HG03342 (cell line): ENCODE measurements around the gene CHD6.

Experiments
- ATAC-seq: cut with Tn5 transposase; IDR thresholded peaks from one replicate; pipeline ENCODE4 v1.9.1; 2021; ENCODE audit warnings: mild to moderate bottlenecking, moderate library complexity; ENCODE audit not compliant: unreplicated experiment

Gene CHD6

GRCh38 chr20:41371371-41371770 is 246.8 kb downstream of the CHD6 start:
- no peak for ATAC-seq

DNA sequence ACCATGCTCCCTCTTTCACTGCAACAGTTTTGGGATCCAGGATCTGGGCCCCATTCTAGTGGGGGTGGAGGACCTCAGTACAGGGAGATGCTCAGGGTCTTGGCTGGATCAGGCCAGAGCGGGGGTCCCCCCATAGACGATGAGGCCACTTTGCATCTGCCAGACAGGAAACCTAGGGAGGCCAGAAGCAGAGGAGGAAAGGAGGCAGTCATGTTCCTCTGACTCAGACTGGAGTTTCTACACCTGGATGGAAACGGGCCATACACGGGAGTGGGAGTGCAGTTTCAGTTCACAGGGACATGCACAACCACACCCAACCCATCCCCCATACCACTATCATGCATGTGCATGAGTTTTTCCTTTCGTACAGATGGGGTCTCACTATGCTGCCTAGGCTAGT is 248.0 kb downstream of the CHD6 start:
- ATAC-seq, result no peak

- ATAC-seq, result no peak
Measured at GRCh38 chr20:41369673-41370072, 248.5 kb downstream of the CHD6 start.

DNA sequence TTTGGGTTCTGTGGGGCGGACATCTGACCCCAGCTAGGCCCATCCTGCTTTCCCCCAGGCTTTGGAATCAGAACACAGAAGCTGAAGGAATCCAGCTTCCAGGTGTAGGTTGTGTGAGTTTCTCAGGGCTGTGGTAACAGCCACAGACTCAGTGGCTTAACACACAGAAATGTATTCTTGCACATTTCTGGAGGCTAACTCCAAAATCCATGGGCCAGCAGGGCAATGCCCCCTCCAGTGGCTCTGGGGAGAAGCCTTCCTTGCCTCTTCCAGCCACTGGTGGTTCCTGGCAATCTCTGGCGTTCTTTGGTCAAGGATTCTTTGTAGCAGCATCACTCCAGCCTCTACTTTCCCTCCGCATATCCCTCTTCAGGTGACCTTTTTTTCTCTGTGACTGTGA is 250.2 kb downstream of the CHD6 start:
- ATAC-seq, result no peak

DNA sequence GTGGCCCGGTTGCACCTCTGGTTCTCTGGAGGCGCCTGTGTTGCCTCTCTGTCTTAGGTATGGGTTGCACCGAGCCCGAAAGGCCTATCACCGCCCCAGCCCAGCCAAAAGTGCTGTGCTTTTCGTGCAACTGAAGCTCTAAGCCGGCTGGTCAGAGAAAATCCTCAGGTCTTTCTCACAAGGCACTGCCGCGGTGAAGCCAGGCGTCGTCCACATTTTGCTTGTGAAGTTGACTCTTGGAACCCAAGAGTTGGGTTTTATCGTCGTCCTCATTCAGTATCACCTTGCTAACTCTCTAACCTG is 250.8 kb downstream of the CHD6 start:
- no peak for ATAC-seq

GRCh38 chr20:41366546-41367392 is 251.4 kb downstream of the CHD6 start, which contains the start of gene EMILIN3:
Gene EMILIN3 (minus strand): TSS chr20:41366818. CDS start chr20:41366634, 184 bp downstream.
- no peak for ATAC-seq

- no peak for ATAC-seq
Measured at GRCh38 chr20:41365777-41366545, 252.2 kb downstream of the CHD6 start.

DNA sequence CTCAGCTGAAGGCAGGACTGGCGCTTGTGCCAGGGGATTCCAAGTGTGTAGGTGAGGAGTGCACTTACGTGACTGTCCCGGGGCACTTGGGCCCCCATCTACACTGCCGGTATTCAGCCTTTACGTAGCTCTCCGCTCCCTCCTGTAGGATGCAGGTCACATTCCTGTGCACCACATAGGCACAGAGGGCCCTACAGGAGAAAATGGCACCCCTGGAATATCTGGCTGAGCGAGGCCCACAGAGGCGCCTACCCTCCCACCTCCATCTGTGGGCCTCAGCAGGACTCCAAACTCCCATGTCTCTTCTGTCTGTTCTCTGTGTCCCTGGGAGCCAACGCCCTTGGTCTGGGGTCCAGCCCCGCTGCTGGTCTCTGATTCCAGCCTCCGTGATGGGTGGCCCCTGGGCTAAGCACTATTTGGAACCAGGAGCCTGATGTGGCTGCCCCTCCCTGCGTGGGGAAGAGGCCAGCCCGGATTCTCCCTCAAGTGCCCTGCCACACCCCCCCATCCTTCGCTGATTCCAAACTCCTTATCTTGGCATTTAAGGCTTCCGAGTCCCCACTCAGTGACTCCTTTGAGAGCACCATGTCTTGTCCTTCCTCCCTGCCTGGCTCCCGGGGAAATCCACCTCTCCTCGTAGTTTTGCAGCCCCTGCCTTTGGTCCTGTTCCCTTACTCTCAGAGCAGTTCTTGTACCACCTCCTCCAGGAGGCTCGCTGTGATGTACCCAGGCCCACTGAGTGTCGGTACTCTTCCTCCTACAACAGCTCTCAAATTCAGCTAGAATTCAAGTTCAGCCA is 253.0 kb downstream of the CHD6 start:
- ATAC-seq, result no peak

- ATAC-seq, result no peak
Measured at GRCh38 chr20:41364236-41364855, 253.8 kb downstream of the CHD6 start.

DNA sequence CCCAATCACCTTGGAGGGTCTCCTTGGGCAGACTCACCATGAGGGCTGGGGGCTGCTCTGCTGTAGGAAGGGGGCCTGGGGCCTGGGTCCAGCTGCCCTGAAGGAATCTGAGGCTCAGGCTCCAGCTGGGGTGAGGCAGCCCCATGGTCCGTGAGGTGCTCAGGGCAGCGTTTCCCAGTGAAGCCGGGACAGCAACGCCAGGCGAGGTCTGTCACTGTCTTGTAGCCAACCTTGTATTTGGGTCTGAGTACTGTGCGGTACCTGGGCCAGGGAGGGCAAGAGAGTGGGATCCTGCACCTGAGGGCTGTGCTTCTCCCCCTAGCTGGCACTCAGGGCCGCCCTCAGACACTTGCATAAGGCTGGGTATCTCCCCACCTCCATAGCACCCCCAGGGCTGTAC is 254.6 kb downstream of the CHD6 start:
- no peak for ATAC-seq

- no peak for ATAC-seq
Measured at GRCh38 chr20:41362748-41363140, 255.4 kb downstream of the CHD6 start.

- no peak for ATAC-seq
Measured at GRCh38 chr20:41361757-41362747, 256.1 kb downstream of the CHD6 start.

- no peak for ATAC-seq
Measured at GRCh38 chr20:41360831-41361756, 257.1 kb downstream of the CHD6 start.

DNA sequence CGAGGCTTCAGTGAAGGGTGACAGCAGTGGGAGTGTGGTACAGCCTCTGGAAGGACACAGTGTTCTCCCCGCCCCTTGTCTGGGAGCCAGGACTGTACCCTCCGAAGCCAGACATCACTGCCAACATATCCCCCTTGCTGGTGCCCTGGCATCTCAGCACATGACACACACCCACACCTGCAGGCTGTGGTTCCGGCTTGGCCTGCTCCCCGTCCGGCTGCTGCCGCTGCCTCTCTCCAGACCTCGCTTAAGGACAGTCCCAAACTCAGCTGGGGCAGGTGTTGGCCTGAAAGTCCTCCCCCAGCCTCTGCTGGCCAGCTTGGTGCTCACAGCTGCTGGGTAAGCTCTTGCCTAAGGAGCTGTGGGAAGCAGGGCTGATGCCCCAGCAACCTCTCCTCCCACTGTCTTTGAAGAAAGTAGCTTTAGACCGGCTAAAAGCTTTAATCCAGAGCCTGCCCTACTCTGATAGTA is 258.6 kb downstream of the CHD6 start:
- no peak for ATAC-seq

DNA sequence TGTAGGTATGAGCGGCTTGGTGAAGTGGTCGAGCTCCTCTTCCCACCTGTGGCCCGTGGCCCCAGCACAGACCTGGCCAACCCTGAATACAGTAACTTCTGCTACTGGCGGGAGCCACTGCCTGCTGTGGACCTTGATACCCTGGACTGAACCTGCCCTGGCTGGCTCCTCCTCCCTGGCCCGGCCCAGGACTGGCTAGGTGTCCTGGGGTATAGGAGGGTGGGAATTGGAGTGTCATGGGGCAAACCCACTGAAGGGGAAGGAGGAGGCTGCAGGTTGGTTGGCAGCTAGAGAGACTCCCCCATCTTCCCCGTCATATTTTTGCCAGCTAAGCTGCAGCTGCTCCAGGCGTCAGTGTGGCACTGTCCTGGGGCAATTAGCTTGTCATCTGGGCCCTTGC is 259.5 kb downstream of the CHD6 start:
- ATAC-seq, result no peak

DNA sequence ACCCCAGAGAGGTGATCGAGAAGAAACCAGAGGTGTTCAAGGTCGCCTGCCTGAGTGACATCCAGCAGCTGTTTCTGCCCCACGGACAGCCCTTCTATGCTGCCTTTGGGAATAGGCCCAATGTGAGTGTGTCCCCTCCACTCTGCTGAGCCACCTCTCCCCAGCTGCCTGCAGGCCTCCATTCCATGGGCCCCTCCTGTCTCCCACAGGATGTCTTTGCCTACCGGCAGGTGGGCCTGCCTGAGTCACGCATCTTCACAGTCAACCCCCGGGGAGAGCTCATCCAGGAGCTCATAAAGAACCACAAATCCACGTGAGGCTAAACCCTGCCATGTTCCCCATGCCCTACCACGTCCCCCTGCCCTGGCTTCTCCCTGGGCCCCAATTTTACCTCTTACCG is 259.9 kb downstream of the CHD6 start:
- ATAC-seq, result no peak

GRCh38 chr20:41357424-41358163 is 260.6 kb downstream of the CHD6 start:
- ATAC-seq, result no peak

- no peak for ATAC-seq
Measured at GRCh38 chr20:41356951-41357350, 261.2 kb downstream of the CHD6 start.
